K562 (cell line): ENCODE results near the gene ICAM1. TPM values are rescaled to one million over a fixed set of nuclear protein-coding genes. Genes with fewer than 3 reads are reported as not detected.

Experiments used
- ARID3B ChIP-seq: fragments of 250-450 bp; sonication (Bioruptor Pico); IDR thresholded peaks from 2 replicates; pipeline ENCODE4 v1.4.0; 2020; ENCODE audit warnings: borderline replicate concordance
- ATF2 ChIP-seq: sonication (generic); formaldehyde crosslinking; IDR thresholded peaks from 2 replicates; pipeline ENCODE4 v1.8.1; 2022; ENCODE audit warnings: missing genetic modification reagents
- GATAD2A ChIP-seq: fragments of 450-650 bp; IDR thresholded peaks from 2 replicates; pipeline ENCODE4 v1.6.1; 2017
- NFRKB ChIP-seq: fragments of 450-650 bp; IDR thresholded peaks from 2 replicates; pipeline ENCODE4 v1.6.1; 2016; ENCODE audit warnings: low read depth
- NUFIP1 ChIP-seq: fragments of 450-650 bp; IDR thresholded peaks from 2 replicates; pipeline ENCODE4 v1.6.1; 2018; ENCODE audit not compliant: partially characterized antibody
- PBX2 ChIP-seq, 2 experiments: IDR thresholded peaks in 1 of 2; conservative IDR thresholded peaks in 1 of 2; 2 replicates each; pipeline ENCODE4 v1.6.1; 2016; ENCODE audit warnings: low read depth in 2 of 2, mild to moderate bottlenecking in 1 of 2, missing compliant biosample characterization in 1 of 2, missing genetic modification characterization in 1 of 2, moderate library complexity in 1 of 2
- PCBP2 ChIP-seq: fragments of 200-400 bp; formaldehyde crosslinking; IDR thresholded peaks from 2 replicates; pipeline ENCODE4 v1.6.1; 2018; ENCODE audit warnings: low read length, low read depth, mild to moderate bottlenecking, moderate library complexity; ENCODE audit not compliant: poor library complexity, severe bottlenecking
- PHF20 ChIP-seq: fragments of 450-650 bp; IDR thresholded peaks from 2 replicates; pipeline ENCODE4 v1.6.1; 2018; ENCODE audit not compliant: partially characterized antibody
- POLR2AphosphoS2 ChIP-seq: IDR thresholded peaks from 2 replicates; pipeline ENCODE4 v1.6.1; 2012; ENCODE audit warnings: low read length, improper control_type of control experiment
- SRSF1 ChIP-seq: fragments of 200-400 bp; formaldehyde crosslinking; IDR thresholded peaks from 2 replicates; pipeline ENCODE4 v1.6.1; 2017; ENCODE audit warnings: mild to moderate bottlenecking, low read depth, low read length, moderate library complexity
- TBP ChIP-seq: optimal IDR thresholded peaks from 2 replicates; pipeline ENCODE3; 2011; ENCODE audit warnings: low read depth, low read length, improper control_type of control experiment
- ZNF23 ChIP-seq: fragments of 250-450 bp; sonication (Bioruptor Pico); IDR thresholded peaks from 2 replicates; pipeline ENCODE4 v1.4.0; 2020; ENCODE audit warnings: mild to moderate bottlenecking
- ZNF239 ChIP-seq: fragments of 250-450 bp; sonication (Bioruptor Pico); IDR thresholded peaks from 2 replicates; pipeline ENCODE4 v1.4.0; 2020; ENCODE audit warnings: mild to moderate bottlenecking
- ZNF57 ChIP-seq: fragments of 450-650 bp; formaldehyde crosslinking; IDR thresholded peaks from 2 replicates; pipeline ENCODE4 v1.4.0; 2020; ENCODE audit warnings: mild to moderate bottlenecking, moderate library complexity
- ZNF696 ChIP-seq: fragments of 250-450 bp; sonication (Bioruptor Pico); conservative IDR thresholded peaks from 2 replicates; pipeline ENCODE4 v1.4.0; 2020; ENCODE audit warnings: mild to moderate bottlenecking, moderate library complexity
- polyA plus RNA-seq, 8 experiments: library from polyadenylated mRNA; depleted of rRNA in 4 of 8; stranded (reverse) in 5 of 8; unstranded in 3 of 8; fragments of >200 nt; fragmentation: Nextera tagmentation in 2 of 8; fragmentation: Illumina TruSeq in 1 of 8; extraction: Ambion mirVana in 2 of 8; extraction: Trizol in 1 of 8; gene quantifications; 2 replicates each; pipeline versions ENCODE4 v1.2.1 to v1.2.3, GENCODE V29; 2011 to 2014; ENCODE audit warnings: inconsistent platforms in 1 of 8, missing spikeins in 1 of 8
- total RNA-seq, 7 experiments: library from RNA; depleted of rRNA in 6 of 7; stranded (reverse); fragments of >200 nt in 6 of 7; fragmentation: Illumina TruSeq in 2 of 7; extraction: Trizol in 2 of 7; gene quantifications; 2 replicates each; pipeline versions ENCODE4 v1.2.1 to v1.2.3, GENCODE V29; 2011 to 2021; ENCODE audit warnings: low replicate concordance in 1 of 7
- TF ChIP-seq, protein P1 (sequence below): IDR thresholded peaks from 2 replicates; pipeline ENCODE4 v1.6.1; 2016; ENCODE audit warnings: missing genetic modification characterization, missing compliant biosample characterization
- TF ChIP-seq, protein P2 (sequence below), 2 experiments: fragments of 450-650 bp in 1 of 2; IDR thresholded peaks; 2 replicates each; pipeline ENCODE4 v1.6.1; 2011 to 2017; ENCODE audit warnings: low read depth in 2 of 2, antibody characterized with exemption in 1 of 2, borderline replicate concordance in 1 of 2, low read length in 1 of 2, mild to moderate bottlenecking in 1 of 2, mixed read lengths in 1 of 2; ENCODE audit not compliant: control insufficient read depth in 1 of 2

ICAM1 gene
- total and polyA plus RNA-seq, 9 of the 15 experiments (the other 6 are each of a cell fraction or from before 2014, with no cell fraction given), result 2.3 to 24.4 (median 13.4) TPM

DNA sequence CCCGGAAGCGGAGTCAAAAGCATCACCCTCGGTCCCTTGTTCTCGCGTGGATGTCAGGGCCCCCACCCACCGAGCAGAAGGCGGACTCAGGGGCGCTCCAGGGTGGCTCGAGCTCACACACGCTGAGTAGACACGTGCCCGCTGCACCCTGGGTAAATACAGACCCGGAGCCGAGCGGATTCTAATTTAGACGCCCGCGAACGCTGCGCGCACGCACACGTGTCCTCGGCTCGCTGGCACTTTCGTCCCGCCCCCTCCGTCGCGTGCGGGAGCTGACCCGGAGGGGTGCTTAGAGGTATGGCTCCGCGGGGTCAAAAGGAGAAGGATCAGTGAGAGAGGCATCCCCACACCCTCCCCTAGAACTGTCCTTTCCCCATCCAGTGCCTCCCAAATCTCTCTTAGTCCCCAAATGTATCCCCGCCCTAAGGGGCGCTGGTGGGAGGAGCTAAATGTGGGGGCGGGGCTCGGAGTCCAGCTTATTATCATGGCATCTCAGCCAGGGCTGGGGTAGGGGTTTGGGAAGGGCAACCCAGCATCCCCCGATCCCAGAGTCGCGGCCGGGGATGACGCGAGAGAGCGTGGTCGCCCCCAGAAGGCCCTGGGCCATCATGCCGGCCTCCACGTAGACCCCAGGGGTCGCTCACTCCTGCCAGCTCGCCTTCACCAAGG is 18.4 kb downstream of the ICAM1 start (continued):
- TF ChIP-seq PBX2 (CRISPR knock-in tag; IDR thresholded peaks at IDR 0.05; ENCODE audit: low read depth), result no peak
- TF ChIP-seq PBX2 (tag; conservative IDR thresholded peaks at IDR 0.05; ENCODE audit: low read depth), result no peak
- TF ChIP-seq, protein P1, sequence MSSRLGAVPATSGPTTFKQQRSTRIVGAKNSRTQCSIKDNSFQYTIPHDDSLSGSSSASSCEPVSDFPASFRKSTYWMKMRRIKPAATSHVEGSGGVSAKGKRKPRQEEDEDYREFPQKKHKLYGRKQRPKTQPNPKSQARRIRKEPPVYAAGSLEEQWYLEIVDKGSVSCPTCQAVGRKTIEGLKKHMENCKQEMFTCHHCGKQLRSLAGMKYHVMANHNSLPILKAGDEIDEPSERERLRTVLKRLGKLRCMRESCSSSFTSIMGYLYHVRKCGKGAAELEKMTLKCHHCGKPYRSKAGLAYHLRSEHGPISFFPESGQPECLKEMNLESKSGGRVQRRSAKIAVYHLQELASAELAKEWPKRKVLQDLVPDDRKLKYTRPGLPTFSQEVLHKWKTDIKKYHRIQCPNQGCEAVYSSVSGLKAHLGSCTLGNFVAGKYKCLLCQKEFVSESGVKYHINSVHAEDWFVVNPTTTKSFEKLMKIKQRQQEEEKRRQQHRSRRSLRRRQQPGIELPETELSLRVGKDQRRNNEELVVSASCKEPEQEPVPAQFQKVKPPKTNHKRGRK, result no peak
- TF ChIP-seq SRSF1, result no peak
- TF ChIP-seq PCBP2, result no peak
- TF ChIP-seq ZNF696 (CRISPR knock-in tag), result 0 out of 2 replicates have a peak, but pooled peaks have one; percentile 33
- TF ChIP-seq ZNF23 (CRISPR knock-in tag), result no peak
- TF ChIP-seq ZNF239, result no peak
- TF ChIP-seq POLR2AphosphoS2, result no peak
- TF ChIP-seq ATF2, result no peak
- TF ChIP-seq PHF20, result no peak
- TF ChIP-seq TBP, result peak; percentile 50
- TF ChIP-seq ZNF57 (CRISPR knock-in tag), result no peak
- no peak for TF ChIP-seq GATAD2A
- TF ChIP-seq, protein P2, sequence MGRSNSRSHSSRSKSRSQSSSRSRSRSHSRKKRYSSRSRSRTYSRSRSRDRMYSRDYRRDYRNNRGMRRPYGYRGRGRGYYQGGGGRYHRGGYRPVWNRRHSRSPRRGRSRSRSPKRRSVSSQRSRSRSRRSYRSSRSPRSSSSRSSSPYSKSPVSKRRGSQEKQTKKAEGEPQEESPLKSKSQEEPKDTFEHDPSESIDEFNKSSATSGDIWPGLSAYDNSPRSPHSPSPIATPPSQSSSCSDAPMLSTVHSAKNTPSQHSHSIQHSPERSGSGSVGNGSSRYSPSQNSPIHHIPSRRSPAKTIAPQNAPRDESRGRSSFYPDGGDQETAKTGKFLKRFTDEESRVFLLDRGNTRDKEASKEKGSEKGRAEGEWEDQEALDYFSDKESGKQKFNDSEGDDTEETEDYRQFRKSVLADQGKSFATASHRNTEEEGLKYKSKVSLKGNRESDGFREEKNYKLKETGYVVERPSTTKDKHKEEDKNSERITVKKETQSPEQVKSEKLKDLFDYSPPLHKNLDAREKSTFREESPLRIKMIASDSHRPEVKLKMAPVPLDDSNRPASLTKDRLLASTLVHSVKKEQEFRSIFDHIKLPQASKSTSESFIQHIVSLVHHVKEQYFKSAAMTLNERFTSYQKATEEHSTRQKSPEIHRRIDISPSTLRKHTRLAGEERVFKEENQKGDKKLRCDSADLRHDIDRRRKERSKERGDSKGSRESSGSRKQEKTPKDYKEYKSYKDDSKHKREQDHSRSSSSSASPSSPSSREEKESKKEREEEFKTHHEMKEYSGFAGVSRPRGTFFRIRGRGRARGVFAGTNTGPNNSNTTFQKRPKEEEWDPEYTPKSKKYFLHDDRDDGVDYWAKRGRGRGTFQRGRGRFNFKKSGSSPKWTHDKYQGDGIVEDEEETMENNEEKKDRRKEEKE (IDR thresholded peaks at IDR 0.05; ENCODE audit: borderline replicate concordance in 1 of 2, control insufficient read depth in 1 of 2, low read depth in 2 of 2, low read length in 1 of 2), result 0 out of 4 replicates have a peak, but pooled peaks of 1 of the 2 experiments have one; percentile 46
- no peak for TF ChIP-seq NFRKB
- TF ChIP-seq NUFIP1, result no peak
- no peak; the same call in 1 of the 2 replicates for TF ChIP-seq ARID3B
